ENCODE data around the gene TNFAIP6. TPM values are rescaled to one million over a fixed set of nuclear protein-coding genes. Genes with fewer than 3 reads are reported as not detected.

The TNFAIP6 gene
- total and polyA plus RNA-seq, 10 of the 15 experiments (the other 5 are each of a cell fraction or from before 2014, with no cell fraction given): 0.68 to 5.7 (median 1.3) TPM

GRCh38 chr2:151367571-151367970 is 10.2 kb downstream of the TNFAIP6 start:
- in situ Hi-C loops (cut with MboI): no loop called here
- Histone ChIP-seq H3K27ac (ENCODE audit: control insufficient read depth, insufficient read depth) (no peak overlapping the region), H4K20me1 (ENCODE audit: control insufficient read depth, insufficient read depth) (no peaks in the 10 kb centered on the region), H3K4me1 (ENCODE audit: control insufficient read depth, insufficient read depth, low read length) (no peaks in the 10 kb centered on the region), H3K79me2 (ENCODE audit: control insufficient read depth, insufficient read depth, low read length) (no peaks in the 10 kb centered on the region), H2AFZ (ENCODE audit: control insufficient read depth, low read depth, low read length) (no peak overlapping the region), H3K27me3 (replicated peaks in 1 of 2; ENCODE audit: control insufficient read depth in 2 of 2, insufficient read depth in 2 of 2, low read length in 1 of 2) (no peaks in the 10 kb centered on the region), H3K9ac (ENCODE audit: control insufficient read depth, insufficient read depth, low read length) (no peak overlapping the region), H3K4me2 (ENCODE audit: control insufficient read depth, insufficient read depth) (no peak overlapping the region), H3K4me3 (no peak overlapping the region), H3K36me3 (ENCODE audit: control insufficient read depth in 2 of 2, insufficient read depth in 2 of 2, low read length in 1 of 2) (no peaks in the 10 kb centered on the region), H3K9me3 (replicated peaks; ENCODE audit: control insufficient read depth, insufficient read depth, low read length) (no peaks in the 10 kb centered on the region)
- CTCF ChIA-PET: interaction anchor here (0.6 to 1.0 kb wide), 2 partner anchors 10 to 66 kb away, joined by 3 to 4 read pairs; no protein-coding TSS in a partner anchor
- WGBS (ENCODE audit: insufficient coverage, insufficient replicate concordance, low lambda C conversion rate, missing lambda C conversion rate): 82% methylated on average over 2 of the region's 2 CpGs
- no TSS peak for BruUV-seq (replicated peaks)
- POLR2A ChIA-PET: interaction anchor here (1.0 kb wide), 2 partner anchors 55 to 69 kb away, joined by 3 read pairs; no protein-coding TSS in a partner anchor
- intact Hi-C loops (cut with micrococcal nuclease; ENCODE audit: unreplicated experiment): no loop called here
- DNase-seq (ENCODE audit: low read depth, low spot score) (no peak), ATAC-seq (no peak), FAIRE-seq (no peak)
- SMC1A ChIA-PET (ENCODE audit: uncharacterized antibody, unreplicated experiment): interaction anchor here (0.7 to 1.4 kb wide), 3 partner anchors 36 to 604 kb away, joined by 3 to 5 read pairs (median 3); no protein-coding TSS in a partner anchor
- TF ChIP-seq YY1 (IDR thresholded peaks at IDR 0.05; ENCODE audit: low read depth, low read length): no peak
- no peak for TF ChIP-seq HDGF (IDR thresholded peaks at IDR 0.05)
- no peak for TF ChIP-seq MTA3 (IDR thresholded peaks at IDR 0.05; ENCODE audit: borderline replicate concordance, low read length)
- no peak for TF ChIP-seq TBL1XR1 (IDR thresholded peaks at IDR 0.05; ENCODE audit: low read depth, low read length)
- no peak for TF ChIP-seq TCF7 (IDR thresholded peaks at IDR 0.05; ENCODE audit: borderline replicate concordance)
- TF ChIP-seq HCFC1 (IDR thresholded peaks at IDR 0.05; ENCODE audit: low read length): no peak
- TF ChIP-seq EZH2 (IDR thresholded peaks at IDR 0.05; ENCODE audit: borderline replicate concordance, control insufficient read depth, low read depth, low read length): no peak
- no peak for TF ChIP-seq ATF7 (IDR thresholded peaks at IDR 0.05; ENCODE audit: low read depth)
- no peak for TF ChIP-seq NR2C1 (IDR thresholded peaks at IDR 0.05)
- TF ChIP-seq SMC3 (IDR thresholded peaks at IDR 0.05; ENCODE audit: borderline replicate concordance, low read length): no peak
- no peak for TF ChIP-seq POU2F2 (IDR thresholded peaks at IDR 0.05; ENCODE audit: borderline replicate concordance, low read depth, low read length)
- TF ChIP-seq RAD21 (IDR thresholded peaks at IDR 0.05; ENCODE audit: insufficient read depth, low read depth, low read length): no peak
- TF ChIP-seq POLR2A (IDR thresholded peaks at IDR 0.05; ENCODE audit: low read depth, low read length): no peak
- TF ChIP-seq SPI1 (IDR thresholded peaks at IDR 0.05; ENCODE audit: borderline replicate concordance, insufficient read depth, low read depth, low read length): no peak
- TF ChIP-seq, protein P1, sequence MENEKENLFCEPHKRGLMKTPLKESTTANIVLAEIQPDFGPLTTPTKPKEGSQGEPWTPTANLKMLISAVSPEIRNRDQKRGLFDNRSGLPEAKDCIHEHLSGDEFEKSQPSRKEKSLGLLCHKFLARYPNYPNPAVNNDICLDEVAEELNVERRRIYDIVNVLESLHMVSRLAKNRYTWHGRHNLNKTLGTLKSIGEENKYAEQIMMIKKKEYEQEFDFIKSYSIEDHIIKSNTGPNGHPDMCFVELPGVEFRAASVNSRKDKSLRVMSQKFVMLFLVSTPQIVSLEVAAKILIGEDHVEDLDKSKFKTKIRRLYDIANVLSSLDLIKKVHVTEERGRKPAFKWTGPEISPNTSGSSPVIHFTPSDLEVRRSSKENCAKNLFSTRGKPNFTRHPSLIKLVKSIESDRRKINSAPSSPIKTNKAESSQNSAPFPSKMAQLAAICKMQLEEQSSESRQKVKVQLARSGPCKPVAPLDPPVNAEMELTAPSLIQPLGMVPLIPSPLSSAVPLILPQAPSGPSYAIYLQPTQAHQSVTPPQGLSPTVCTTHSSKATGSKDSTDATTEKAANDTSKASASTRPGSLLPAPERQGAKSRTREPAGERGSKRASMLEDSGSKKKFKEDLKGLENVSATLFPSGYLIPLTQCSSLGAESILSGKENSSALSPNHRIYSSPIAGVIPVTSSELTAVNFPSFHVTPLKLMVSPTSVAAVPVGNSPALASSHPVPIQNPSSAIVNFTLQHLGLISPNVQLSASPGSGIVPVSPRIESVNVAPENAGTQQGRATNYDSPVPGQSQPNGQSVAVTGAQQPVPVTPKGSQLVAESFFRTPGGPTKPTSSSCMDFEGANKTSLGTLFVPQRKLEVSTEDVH (IDR thresholded peaks at IDR 0.05; ENCODE audit: low read depth, partially characterized antibody): no peak
- TF ChIP-seq SIX5 (IDR thresholded peaks at IDR 0.05; ENCODE audit: low read depth, low read length, severe bottlenecking): no peak
- no peak for TF ChIP-seq FOXK2 (IDR thresholded peaks at IDR 0.05)
- RAD21 ChIA-PET (ENCODE audit: unreplicated experiment): interaction anchor here (0.8 kb wide), 1 partner anchor 79 kb away, joined by 6 read pairs; no protein-coding TSS in a partner anchor

Measured in GM12878 (cell line).